CD4-positive, alpha-beta memory T cell (primary cell): ENCODE data around the gene LIMS2. TPM values are rescaled to one million over a fixed set of nuclear protein-coding genes. Genes with fewer than 3 reads are reported as not detected.

Experiments used
- CTCF ChIA-PET: fragments of 350-600 bp; sonication (Branson Sonifier 250); formaldehyde crosslinking; loops from one replicate; lab custom pipeline; 2021; ENCODE audit warnings: inconsistent platforms; ENCODE audit not compliant: partially characterized antibody; lab: Charles Lee
- POLR2A ChIA-PET: fragments of 350-600 bp; sonication (Branson Sonifier 250); formaldehyde crosslinking; loops from one replicate; lab custom pipeline; 2021; ENCODE audit not compliant: partially characterized antibody; lab: Charles Lee
- DNase-seq, 5 donors: peaks; one replicate each; pipeline versions ENCODE4 v3.0.0 to v3.0.0-alpha.2; 2020 to 2022; ENCODE audit warnings: mixed read lengths in 1 of 5
- H3K27ac ChIP-seq: one replicate; pipeline ENCODE4 v1.7.0; 2013; ENCODE audit warnings: low read depth, low read length
- H3K27me3 ChIP-seq: 2 replicates; pipeline ENCODE4 v1.7.0; 2013; ENCODE audit warnings: mild to moderate bottlenecking, low read length, moderate library complexity; ENCODE audit not compliant: insufficient read depth
- H3K36me3 ChIP-seq: 2 replicates; pipeline ENCODE4 v1.7.0; 2013; ENCODE audit warnings: mild to moderate bottlenecking, low read length, moderate library complexity; ENCODE audit not compliant: insufficient read depth
- H3K4me1 ChIP-seq: 2 replicates; pipeline ENCODE4 v1.7.0; 2013; ENCODE audit warnings: mild to moderate bottlenecking, low read length, moderate library complexity; ENCODE audit not compliant: insufficient read depth
- H3K4me3 ChIP-seq, 2 donors: one replicate each; pipeline ENCODE4 v1.7.0; 2013; ENCODE audit warnings: low read length in 2 of 2, mild to moderate bottlenecking in 1 of 2
- H3K9me3 ChIP-seq, 2 donors: one replicate each; pipeline ENCODE4 v1.7.0; 2013; ENCODE audit warnings: low read length in 2 of 2, control low read depth in 1 of 2; ENCODE audit not compliant: control insufficient read depth in 1 of 2
- H3K27ac Mint-ChIP-seq, 7 donors: one replicate each; pipeline ENCODE4 v1.8.0; 2020 to 2021; ENCODE audit warnings: mixed read lengths in 7 of 7, mild to moderate bottlenecking in 6 of 7, inconsistent platforms in 3 of 7, moderate library complexity in 3 of 7
- H3K27me3 Mint-ChIP-seq, 2 donors: one replicate each; pipeline ENCODE4 v1.8.0; 2020 to 2021; ENCODE audit warnings: mixed read lengths in 2 of 2
- H3K36me3 Mint-ChIP-seq, 2 donors: one replicate each; pipeline ENCODE4 v1.8.0; 2020 to 2021; ENCODE audit warnings: mixed read lengths in 2 of 2, inconsistent platforms in 1 of 2, mild to moderate bottlenecking in 1 of 2
- H3K4me1 Mint-ChIP-seq, 4 donors: one replicate each; pipeline ENCODE4 v1.8.0; 2020 to 2021; ENCODE audit warnings: mixed read lengths in 4 of 4, mild to moderate bottlenecking in 1 of 4
- H3K4me3 Mint-ChIP-seq, 8 donors: one replicate each; pipeline ENCODE4 v1.8.0; 2020 to 2021; ENCODE audit warnings: mixed read lengths in 8 of 8, mild to moderate bottlenecking in 7 of 8, moderate library complexity in 6 of 8, inconsistent platforms in 3 of 8
- H3K9me3 Mint-ChIP-seq, 8 donors: one replicate each; pipeline ENCODE4 v1.8.0; 2020 to 2021; ENCODE audit warnings: mixed read lengths in 8 of 8, mild to moderate bottlenecking in 5 of 8, inconsistent platforms in 3 of 8, moderate library complexity in 1 of 8
- intact Hi-C: fragments of 100-400 bp; cut with micrococcal nuclease; formaldehyde crosslinking; loops from one replicate; pipeline ENCODE4 v1.15.1; 2023
- polyA plus RNA-seq, 2 donors: library from polyadenylated mRNA; unstranded; fragments of 300-500 nt; fragmentation: Illumina TruSeq; gene quantifications; one replicate each; pipeline ENCODE4 v1.2.3, GENCODE V29; 2021
- total RNA-seq, 2 experiments: library from RNA; stranded (reverse); gene quantifications; one replicate each; pipeline ENCODE4 v1.2.3, GENCODE V29; 2021

The LIMS2 gene
- total and polyA plus RNA-seq, 4 experiments from 2014 or later = 6.0 to 15.9 (median 9.0) TPM

DNA sequence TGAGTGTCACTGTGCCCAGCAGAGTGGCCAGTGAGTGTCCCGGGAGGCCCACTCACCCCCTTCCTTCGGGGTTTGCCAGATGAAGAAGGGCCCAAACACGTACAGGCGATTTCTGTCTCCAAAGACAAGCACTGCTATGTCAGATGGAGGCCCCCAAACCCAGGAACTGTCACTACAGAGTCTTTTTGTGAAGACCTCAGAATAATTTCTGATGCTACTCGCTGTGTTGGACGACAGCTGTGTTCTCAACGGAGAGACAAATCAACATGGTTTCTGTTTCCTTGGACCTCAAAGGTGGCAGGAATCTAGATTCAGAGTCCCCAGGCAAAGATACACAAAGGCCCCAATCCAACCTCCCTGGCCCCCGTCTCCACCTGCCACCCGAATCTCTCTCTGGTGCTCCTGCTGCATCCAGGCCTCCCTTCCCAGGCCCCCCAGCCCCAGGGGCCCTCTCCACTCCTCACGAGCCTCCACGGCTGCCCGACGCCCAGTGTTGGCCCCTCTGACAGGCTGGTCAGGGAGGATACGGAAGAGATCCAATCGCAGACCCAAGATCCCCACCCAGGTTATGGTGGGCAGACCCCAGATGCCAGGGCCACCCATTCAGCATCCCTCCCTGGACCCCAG is 31.8 kb downstream of the LIMS2 start:
- Histone ChIP-seq H3K9me3 (no peaks in the 10 kb centered on the region), H3K4me1 (peaks cover 35% of the 10 kb centered on the region), H3K27me3 (no peaks in the 10 kb centered on the region), H3K4me3 (no peak overlapping the region), H3K27ac (no peak overlapping the region), H3K36me3 (no peaks in the 10 kb centered on the region)
- peak in 1 of 5 donors; percentile 20 for DNase-seq
- intact Hi-C loops = loop anchor here (10.0 kb wide), 1 partner anchor 299 kb away; no protein-coding TSS in a partner anchor
- Mint-ChIP-seq H3K36me3 (no peaks in the 10 kb centered on the region), H3K4me1 (peaks cover 8 to 51% (median 32%) of the 10 kb centered on the region in 4 donors), H3K27ac (peak overlapping the region in 6 of 7 donors; percentile 31 to 87 (median 64)), H3K27me3 (no peaks in the 10 kb centered on the region), H3K9me3 (no peaks in the 10 kb centered on the region), H3K4me3 (no peak overlapping the region)
- CTCF ChIA-PET = no interaction called here
- POLR2A ChIA-PET = no interaction called here

DNA sequence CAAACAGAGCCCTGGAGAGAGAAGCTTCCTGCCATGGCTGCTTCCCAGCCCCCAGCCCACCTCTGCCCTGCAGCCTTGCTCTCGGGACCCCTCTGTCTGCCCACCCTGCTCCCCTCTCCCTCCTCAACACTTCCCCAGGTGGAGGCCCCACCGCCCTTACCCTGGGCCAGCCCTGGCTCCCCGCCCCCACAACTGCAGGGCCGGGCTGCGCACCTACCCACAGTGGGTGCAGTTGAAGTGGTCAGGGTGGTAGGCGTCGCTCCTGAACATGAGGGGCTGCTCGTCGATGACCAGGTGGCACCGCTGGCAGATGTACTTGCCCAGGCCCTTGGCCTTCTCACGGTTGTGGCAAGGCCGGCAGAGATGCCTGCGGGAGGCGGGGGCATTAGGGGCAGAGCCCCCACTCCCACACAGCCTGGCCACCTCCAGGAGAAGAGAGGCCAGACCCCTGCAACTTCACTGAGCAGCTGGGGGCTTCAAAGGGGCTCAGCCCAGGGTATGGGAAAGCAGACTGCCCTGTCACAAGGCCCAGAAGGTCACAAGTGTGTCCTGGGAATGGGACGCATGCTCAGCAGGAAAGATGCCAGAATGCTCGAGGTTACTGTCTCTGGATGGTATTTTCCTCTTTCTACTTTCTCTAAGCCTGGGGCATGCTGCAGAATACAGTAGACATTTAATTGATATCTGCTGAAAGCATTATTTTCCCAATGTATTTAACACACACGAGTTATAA is 32.5 kb downstream of the LIMS2 start:
- no peak overlapping the region for H3K4me3 ChIP-seq
- no peaks in the 10 kb centered on the region for H3K9me3 ChIP-seq
- no peaks in the 10 kb centered on the region for H3K36me3 ChIP-seq
- no peaks in the 10 kb centered on the region for H3K36me3 Mint-ChIP-seq
- peaks cover 42% of the 10 kb centered on the region for H3K4me1 ChIP-seq
- peak in 1 of 5 donors; percentile 17 for DNase-seq
- no peaks in the 10 kb centered on the region for H3K27me3 Mint-ChIP-seq
- H3K9me3 Mint-ChIP-seq = no peaks in the 10 kb centered on the region
- ChIA-PET POLR2A (no interaction called here), CTCF (interaction anchor here (2.2 kb wide), 1 partner anchor 52 kb away, joined by 16 read pairs; no protein-coding TSS in a partner anchor)
- intact Hi-C loops = loop anchor here (10.0 kb wide), 1 partner anchor 298 kb away; no protein-coding TSS in a partner anchor
- H3K4me1 Mint-ChIP-seq = peaks cover 10 to 52% (median 34%) of the 10 kb centered on the region in 4 donors
- peak overlapping the region; percentile 31 to 87 (median 54) for H3K27ac Mint-ChIP-seq
- H3K27ac ChIP-seq = no peak overlapping the region
- H3K27me3 ChIP-seq = no peaks in the 10 kb centered on the region
- peak overlapping the region in 2 of 8 donors; percentile 31 to 68 for H3K4me3 Mint-ChIP-seq

DNA sequence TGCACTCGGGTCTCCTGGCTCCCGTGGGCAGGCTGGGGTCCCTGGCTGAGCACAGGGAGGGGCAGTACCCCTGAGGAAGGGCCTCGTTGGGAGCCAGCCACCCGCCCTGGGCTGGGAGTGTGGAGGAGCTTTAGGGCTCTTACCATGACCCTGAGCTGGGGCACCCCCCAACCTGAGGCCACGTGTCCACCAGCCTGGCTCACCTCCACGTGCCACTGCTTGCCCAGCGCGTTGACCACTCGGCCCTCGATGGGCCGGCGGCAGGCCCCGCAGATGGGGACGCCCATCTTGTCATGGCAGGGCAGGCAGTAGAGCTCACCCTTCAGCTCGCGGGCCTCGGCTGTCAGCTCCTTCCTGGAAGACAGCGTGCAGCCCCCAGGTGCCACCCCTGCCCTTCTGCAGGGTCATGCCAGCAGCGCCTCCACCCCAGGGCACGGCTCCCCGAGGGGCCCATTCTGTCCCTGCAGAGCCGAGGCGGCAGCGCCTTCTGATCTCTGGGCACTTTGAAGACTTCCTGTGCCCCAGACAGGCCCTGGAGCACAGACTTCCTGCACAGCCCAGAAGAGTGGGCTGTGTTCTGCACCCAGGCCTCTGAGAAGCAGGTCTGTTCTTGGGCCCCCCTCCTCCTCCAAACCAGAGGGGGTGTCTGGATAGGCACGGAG is 33.4 kb downstream of the LIMS2 start:
- no peaks in the 10 kb centered on the region for H3K36me3 Mint-ChIP-seq
- peak overlapping the region; percentile 29 to 82 (median 65) for H3K4me3 Mint-ChIP-seq
- peak; percentile 36 to 55 (median 48) for DNase-seq
- H3K27ac Mint-ChIP-seq = peak overlapping the region in 5 of 7 donors; percentile 54 to 91 (median 75)
- ChIA-PET CTCF (interaction anchor here (1.0 to 6.2 kb wide), 3 partner anchors 9 to 60 kb away, joined by 3 to 69 read pairs (median 16); no protein-coding TSS in a partner anchor), POLR2A (interaction anchor here (1.6 kb wide), 1 partner anchor 60 kb away, joined by 9 read pairs; the partner anchor contains the start of gene SFT2D3)
- H3K9me3 Mint-ChIP-seq = no peaks in the 10 kb centered on the region
- Histone ChIP-seq H3K4me1 (peaks cover 51% of the 10 kb centered on the region), H3K27ac (peak overlapping the region; percentile 61), H3K4me3 (peak overlapping the region; percentile 57 to 61), H3K36me3 (no peaks in the 10 kb centered on the region), H3K27me3 (no peaks in the 10 kb centered on the region), H3K9me3 (no peaks in the 10 kb centered on the region)
- H3K27me3 Mint-ChIP-seq = no peaks in the 10 kb centered on the region
- intact Hi-C loops = loop anchor here (10.0 kb wide), 1 partner anchor 297 kb away; no protein-coding TSS in a partner anchor
- peaks cover 12 to 60% (median 34%) of the 10 kb centered on the region in 4 donors for H3K4me1 Mint-ChIP-seq

DNA sequence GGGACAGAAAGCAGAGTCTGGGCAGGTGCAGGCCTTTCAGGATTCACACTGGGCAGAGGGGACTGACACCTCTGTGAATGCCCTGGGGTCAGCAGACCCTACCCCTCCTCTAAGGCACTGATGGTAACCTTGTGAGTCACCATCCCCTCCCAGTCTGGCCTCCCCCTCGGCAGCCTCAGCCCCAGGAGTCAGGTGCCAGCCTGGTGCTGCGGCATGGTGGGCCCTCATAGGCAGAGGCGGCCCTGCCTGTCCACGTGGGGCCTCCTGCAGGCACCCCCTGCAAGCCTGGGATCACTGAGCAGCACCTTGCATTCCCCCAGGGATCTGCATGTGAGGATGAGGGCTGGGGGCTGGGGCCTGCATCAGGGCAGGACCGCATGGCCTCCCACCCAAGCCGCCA is 34.2 kb downstream of the LIMS2 start:
- intact Hi-C loops = loop anchor here (10.0 kb wide), 1 partner anchor 296 kb away; no protein-coding TSS in a partner anchor
- H3K4me1 ChIP-seq = peaks cover 59% of the 10 kb centered on the region
- Mint-ChIP-seq H3K36me3 (no peaks in the 10 kb centered on the region), H3K27me3 (no peaks in the 10 kb centered on the region), H3K9me3 (no peaks in the 10 kb centered on the region), H3K4me3 (peak overlapping the region in 7 of 8 donors; percentile 53 to 82 (median 66)), H3K27ac (peak overlapping the region in 5 of 7 donors; percentile 65 to 91 (median 78)), H3K4me1 (peaks cover 13 to 68% (median 36%) of the 10 kb centered on the region in 4 donors)
- ChIA-PET POLR2A (interaction anchor here (1.6 to 2.3 kb wide), 2 partner anchors 61 to 115 kb away, joined by 7 to 9 read pairs; partner anchors contain the start of genes IWS1 and SFT2D3), CTCF (interaction anchor here (1.0 to 6.2 kb wide), 3 partner anchors 10 to 61 kb away, joined by 3 to 69 read pairs (median 16); no protein-coding TSS in a partner anchor)
- no peaks in the 10 kb centered on the region for H3K9me3 ChIP-seq
- peak in 1 of 5 donors; percentile 51 for DNase-seq
- no peaks in the 10 kb centered on the region for H3K27me3 ChIP-seq
- peak overlapping the region; percentile 57 to 61 for H3K4me3 ChIP-seq
- H3K36me3 ChIP-seq = no peaks in the 10 kb centered on the region
- H3K27ac ChIP-seq = peak overlapping the region; percentile 61

DNA sequence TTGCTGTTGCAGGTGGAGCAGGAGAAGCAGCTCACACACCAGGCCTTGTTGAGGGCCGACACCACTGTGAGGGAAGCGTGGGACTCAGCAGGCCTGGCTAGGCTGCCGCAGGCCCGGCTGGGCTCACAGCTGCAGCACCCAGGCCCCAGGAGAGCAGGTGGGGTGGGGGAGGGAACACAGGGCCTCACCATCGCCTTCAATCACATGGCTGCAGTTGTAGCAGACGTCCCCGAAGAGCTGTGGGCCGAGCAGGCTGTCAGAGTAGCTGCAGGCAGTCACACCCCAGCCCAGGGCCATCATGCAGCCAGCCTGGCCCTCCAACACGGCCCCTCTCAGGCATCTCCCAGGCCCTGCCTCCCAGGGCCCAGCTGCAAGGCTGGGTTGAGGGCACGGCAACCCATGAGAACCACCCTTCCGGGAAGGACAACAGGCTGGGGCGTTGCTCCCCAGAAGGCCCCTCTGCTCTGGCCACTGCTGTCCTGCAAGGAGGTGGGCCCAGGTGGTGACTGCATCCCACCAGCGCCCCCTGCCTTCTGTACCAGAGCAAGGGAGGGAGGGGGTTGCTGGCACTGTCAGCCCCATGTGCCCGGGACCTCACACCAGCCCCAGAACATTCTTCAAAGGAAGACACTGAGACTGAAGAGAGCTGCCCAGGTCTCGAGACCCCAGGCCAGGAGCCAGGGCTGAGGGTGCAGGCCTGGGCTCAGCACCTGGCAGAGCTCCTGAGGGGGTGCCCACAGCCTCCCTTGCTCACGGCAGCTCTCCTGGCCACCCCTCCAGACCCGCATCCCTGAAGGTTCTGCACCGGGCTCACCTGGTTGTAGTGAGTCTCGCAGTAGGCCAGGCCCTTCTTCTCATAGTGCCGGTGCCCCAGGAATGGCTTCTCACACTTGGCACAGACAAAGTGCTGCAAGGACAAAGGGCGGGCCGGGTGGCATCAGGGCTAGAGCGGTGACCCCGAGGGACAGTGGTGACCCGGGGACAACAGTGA is 35.0 kb downstream of the LIMS2 start:
- POLR2A ChIA-PET = interaction anchor here (0.9 to 2.3 kb wide), 5 partner anchors 9 to 114 kb away, joined by 3 to 9 read pairs (median 7); partner anchors contain the start of genes IWS1 and SFT2D3
- H3K27me3 ChIP-seq = no peaks in the 10 kb centered on the region
- Mint-ChIP-seq H3K9me3 (no peaks in the 10 kb centered on the region), H3K4me3 (peak overlapping the region; percentile 53 to 82 (median 66)), H3K27ac (peak overlapping the region; percentile 64 to 83 (median 78)), H3K27me3 (no peaks in the 10 kb centered on the region), H3K36me3 (no peaks in the 10 kb centered on the region), H3K4me1 (peaks cover 13 to 75% (median 37%) of the 10 kb centered on the region in 4 donors)
- CTCF ChIA-PET = interaction anchor here (1.3 to 6.2 kb wide), 3 partner anchors 11 to 50 kb away, joined by 12 to 69 read pairs (median 16); no protein-coding TSS in a partner anchor
- H3K36me3 ChIP-seq = no peaks in the 10 kb centered on the region
- intact Hi-C loops = loop anchor here (10.0 kb wide), 1 partner anchor 296 kb away; no protein-coding TSS in a partner anchor
- no peaks in the 10 kb centered on the region for H3K9me3 ChIP-seq
- peak; percentile 14 to 44 (median 21) for DNase-seq
- peaks cover 66% of the 10 kb centered on the region for H3K4me1 ChIP-seq
- peak overlapping the region; percentile 61 for H3K27ac ChIP-seq
- H3K4me3 ChIP-seq = peak overlapping the region; percentile 57 to 61

DNA sequence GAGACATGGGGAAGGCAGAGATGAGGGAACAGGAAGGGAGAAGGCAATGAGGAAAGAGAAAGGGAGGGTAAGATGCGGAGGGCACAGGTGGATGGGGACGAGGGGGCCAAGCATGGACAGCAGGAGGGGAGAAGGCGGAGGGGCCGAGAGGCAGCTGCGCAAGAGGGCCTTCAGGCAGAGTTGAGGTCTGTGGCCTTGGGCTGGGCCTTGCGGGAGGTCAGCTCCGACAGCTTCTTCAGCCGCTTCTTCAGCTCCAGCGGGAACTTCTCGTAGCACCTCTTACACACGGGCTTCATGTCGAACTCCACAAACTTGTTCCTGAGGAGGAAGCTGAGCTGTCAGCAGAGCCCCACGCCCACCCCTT is 36.2 kb downstream of the LIMS2 start:
- CTCF ChIA-PET = interaction anchor here (0.7 to 6.2 kb wide), 2 partner anchors 12 to 48 kb away, joined by 3 to 69 read pairs; no protein-coding TSS in a partner anchor
- H3K27ac ChIP-seq = no peak overlapping the region
- no peaks in the 10 kb centered on the region for H3K9me3 Mint-ChIP-seq

More for the DNA sequence above, 36.2 kb downstream of the LIMS2 start:
- Histone ChIP-seq H3K4me3 (peak overlapping the region in 1 of 2 donors; percentile 57), H3K9me3 (no peaks in the 10 kb centered on the region), H3K27me3 (no peaks in the 10 kb centered on the region), H3K4me1 (peaks cover 66% of the 10 kb centered on the region), H3K36me3 (no peaks in the 10 kb centered on the region)
- Mint-ChIP-seq H3K36me3 (no peaks in the 10 kb centered on the region), H3K27ac (peak overlapping the region in 5 of 7 donors; percentile 47 to 83 (median 77)), H3K27me3 (no peaks in the 10 kb centered on the region), H3K4me3 (peak overlapping the region in 1 of 8 donors; percentile 52), H3K4me1 (peaks cover 11 to 75% (median 40%) of the 10 kb centered on the region in 4 donors)
- no peak for DNase-seq
- POLR2A ChIA-PET = interaction anchor here (1.9 kb wide), 1 partner anchor 62 kb away, joined by 7 read pairs; the partner anchor contains the start of gene SFT2D3
- intact Hi-C loops = no loop called here
